Right lung (tissue), 10 donors: Measurements from ENCODE around the gene ZBTB40. TPM values are rescaled to one million over a fixed set of nuclear protein-coding genes. Genes with fewer than 3 reads are reported as not detected.

Source experiments
- DNase-seq, 2 donors: peaks; one replicate each; pipeline ENCODE4 v3.0.0-alpha.2; 2013
- long read RNA-seq, 8 donors: transcript quantifications; one replicate each; lab custom pipeline, GENCODE V29; 2026
- polyA plus RNA-seq, 5 donors: library from polyadenylated mRNA; unstranded; fragments of 120-200 nt; gene quantifications; one replicate each; pipeline versions ENCODE4 v1.2.1 to v1.2.3, GENCODE V29; 2013; ENCODE audit warnings: inconsistent platforms in 1 of 5, low replicate concordance in 1 of 5; ENCODE audit not compliant: insufficient read length in 5 of 5, insufficient read depth in 1 of 5

ZBTB40 gene
- 10 to 100 TPM; 16.7 to 24.2 (median 19.7) TPM for polyA plus RNA-seq
- long read RNA-seq, donor 1, partial matches to known transcripts: 9 of 9 reads
- long read RNA-seq, donor 1, other reads (novel, unspliced or antisense): 0 of 9 reads
- long read RNA-seq, donor 2, full-length matches to known transcripts: 1 of 1 reads
- long read RNA-seq, donor 2, partial matches to known transcripts: 0 of 1 reads
- long read RNA-seq, donor 2, other reads (novel, unspliced or antisense): 0 of 1 reads
- long read RNA-seq, donor 3: 0 reads
- long read RNA-seq, donor 4, full-length matches to known transcripts: 1 of 10 reads
- long read RNA-seq, donor 4, partial matches to known transcripts: 9 of 10 reads
- long read RNA-seq, donor 4, other reads (novel, unspliced or antisense): 0 of 10 reads
- long read RNA-seq, donor 5: 0 reads
- long read RNA-seq, donor 6, full-length matches to known transcripts: 1 of 1 reads
- long read RNA-seq, donor 6, partial matches to known transcripts: 0 of 1 reads
- long read RNA-seq, donor 6, other reads (novel, unspliced or antisense): 0 of 1 reads
- long read RNA-seq, donor 7, full-length matches to known transcripts: 1 of 1 reads
- long read RNA-seq, donor 7, partial matches to known transcripts: 0 of 1 reads
- long read RNA-seq, donor 7, other reads (novel, unspliced or antisense): 0 of 1 reads
- long read RNA-seq, donor 8, full-length matches to known transcripts: 1 of 1 reads
- long read RNA-seq, donor 8, partial matches to known transcripts: 0 of 1 reads
- long read RNA-seq, donor 8, other reads (novel, unspliced or antisense): 0 of 1 reads

- peak; percentile 96 for DNase-seq
Observed at GRCh38 chr1:22451702-22452480, at the start of gene ZBTB40. Gene ZBTB40, plus strand, starts transcription at chr1:22451851. Its CDS starts 38,098 bp downstream, at chr1:22489949.

GRCh38 chr1:22402356-22403053 lies 49.1 kb upstream of the ZBTB40 start:
- DNase-seq: no peak

- no peak for DNase-seq
Observed at GRCh38 chr1:22404486-22404885, 47.2 kb upstream of the ZBTB40 start.

GRCh38 chr1:22406722-22407495 lies 44.7 kb upstream of the ZBTB40 start:
- DNase-seq: no peak

GRCh38 chr1:22408230-22408629 lies 43.4 kb upstream of the ZBTB40 start:
- no peak for DNase-seq

- DNase-seq: no peak
Observed at GRCh38 chr1:22410401-22410800, 41.2 kb upstream of the ZBTB40 start.

GRCh38 chr1:22410928-22411495 lies 40.6 kb upstream of the ZBTB40 start:
- no peak for DNase-seq

GRCh38 chr1:22411589-22411988 lies 40.1 kb upstream of the ZBTB40 start:
- DNase-seq: no peak

GRCh38 chr1:22412932-22413727 lies 38.5 kb upstream of the ZBTB40 start:
- no peak for DNase-seq

GRCh38 chr1:22413799-22414198 lies 37.9 kb upstream of the ZBTB40 start:
- DNase-seq: no peak

- DNase-seq: peak; percentile 35 to 56
Observed at GRCh38 chr1:22414244-22414751, 37.4 kb upstream of the ZBTB40 start.

GRCh38 chr1:22415489-22415888 lies 36.2 kb upstream of the ZBTB40 start:
- DNase-seq: no peak

GRCh38 chr1:22416555-22417454 lies 34.8 kb upstream of the ZBTB40 start:
- DNase-seq: peak; percentile 60 to 67

- no peak for DNase-seq
Observed at GRCh38 chr1:22417466-22417865, 34.2 kb upstream of the ZBTB40 start.

GRCh38 chr1:22418312-22418711 lies 33.3 kb upstream of the ZBTB40 start:
- DNase-seq: no peak

GRCh38 chr1:22418933-22419382 lies 32.7 kb upstream of the ZBTB40 start:
- no peak for DNase-seq

- peak; percentile 68 to 80 for DNase-seq
Observed at GRCh38 chr1:22420455-22421053, 31.1 kb upstream of the ZBTB40 start.
